ENCODE data around the gene ANO9.
"Not testable (repeated sequence)": the region's sequence is repeated elsewhere in the genome, so short reads cannot be mapped to it uniquely, and the experiment has no call there.

The ANO9 gene

DNA sequence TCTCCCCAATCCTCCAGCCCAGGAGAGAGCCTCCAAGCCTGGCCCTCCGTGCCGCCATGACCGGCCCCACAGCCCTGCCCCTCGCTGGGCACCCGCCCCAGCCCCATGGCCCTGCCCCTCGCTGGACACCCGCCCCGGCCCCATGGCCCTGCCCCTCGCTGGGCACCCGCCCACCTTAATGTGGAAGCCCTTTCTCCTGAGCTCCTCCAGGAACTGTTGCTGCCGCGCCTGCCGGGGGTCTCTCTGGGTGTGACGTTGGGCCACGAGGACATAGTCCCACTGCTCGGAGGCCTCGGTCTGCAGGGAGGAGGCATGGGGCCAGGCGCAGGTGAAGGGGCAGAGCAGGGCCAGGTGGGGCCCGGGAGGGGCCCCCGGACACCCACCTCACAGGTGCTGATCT, 8.2 kb downstream of the ANO9 start:
- DNase-seq, result no peak

- DNase-seq, result no peak
These were observed 8.7 kb downstream of the ANO9 start for GRCh38 chr11:433111-433510.

DNA sequence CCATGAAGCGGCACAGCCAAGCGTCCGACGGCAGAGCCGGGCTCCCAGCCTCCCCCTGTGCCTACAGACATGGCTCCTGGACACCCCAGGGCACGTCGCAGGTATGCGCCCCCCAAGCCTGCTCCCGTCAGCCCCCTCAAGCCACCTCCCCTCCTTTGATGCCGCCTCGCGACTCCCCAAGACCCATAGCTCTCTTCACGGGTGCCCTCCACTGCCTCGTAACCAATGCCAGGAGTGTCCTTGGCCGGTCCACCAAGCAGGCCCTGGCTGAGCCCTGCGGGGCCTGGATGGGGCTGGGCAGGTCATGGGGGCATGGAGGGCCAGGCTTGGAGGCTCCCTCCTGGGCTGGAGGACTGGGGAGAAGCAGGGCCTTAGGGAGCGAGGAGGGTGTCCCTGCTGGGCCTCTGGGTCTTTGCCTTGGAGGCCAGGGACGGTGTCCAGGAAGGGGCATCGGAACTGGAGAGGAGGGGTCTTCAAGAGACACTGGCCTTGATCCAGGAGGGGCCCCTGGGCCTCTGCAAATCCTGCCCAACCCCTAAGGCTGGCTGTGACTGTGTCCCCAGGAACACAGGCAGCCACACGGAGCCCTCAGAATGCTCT, 9.2 kb downstream of the ANO9 start:
- no peak for DNase-seq

- no peak for DNase-seq
These were observed 9.9 kb downstream of the ANO9 start for GRCh38 chr11:431921-432320.

- DNase-seq, result no peak
These were observed 11.8 kb downstream of the ANO9 start for GRCh38 chr11:429931-430456.

- no peak for DNase-seq
These were observed 12.4 kb downstream of the ANO9 start for GRCh38 chr11:429391-429790.

DNA sequence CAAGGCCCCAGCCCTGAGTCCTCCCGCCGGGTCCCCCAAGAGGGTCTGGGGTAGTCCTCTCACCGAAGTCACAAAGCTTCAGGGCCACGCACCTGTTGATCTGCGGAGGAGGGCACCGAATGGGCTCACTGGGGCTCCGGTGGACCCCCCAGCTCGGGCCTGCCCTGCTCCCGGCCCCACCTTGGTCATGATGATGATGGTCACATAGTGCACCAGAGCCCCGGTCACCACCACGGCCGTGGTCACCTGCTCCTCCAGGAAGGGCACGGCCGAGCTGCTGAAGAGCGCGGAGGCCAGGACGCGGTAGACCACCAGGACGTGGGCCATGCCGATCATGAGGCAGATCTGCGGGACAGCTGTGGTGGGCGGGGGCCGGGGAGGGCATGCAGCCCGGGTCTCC, 13.5 kb downstream of the ANO9 start:
- DNase-seq, result no peak

GRCh38 chr11:426851-427250, 15.0 kb downstream of the ANO9 start:
- no peak for DNase-seq

DNA sequence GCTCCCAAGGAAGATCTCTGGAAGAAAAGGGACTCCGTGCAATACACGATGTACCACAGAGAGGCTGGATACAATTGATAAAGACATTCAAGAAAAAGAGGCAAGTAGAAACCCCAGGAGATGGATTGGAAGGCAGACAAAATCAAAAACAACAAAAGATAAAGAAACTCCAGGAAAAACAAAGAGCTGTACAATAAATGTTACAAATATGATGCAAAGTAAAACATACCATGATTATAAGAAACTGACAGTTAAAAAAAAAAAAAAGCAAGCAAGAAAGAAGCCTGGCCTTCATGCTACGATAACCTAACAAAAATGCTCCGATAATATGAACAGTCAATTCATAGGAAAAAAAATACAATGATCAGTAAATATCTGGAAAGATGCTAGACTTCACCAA, 16.5 kb downstream of the ANO9 start:
- DNase-seq, result no peak

- not testable (repeated sequence) for DNase-seq
These were observed 17.0 kb downstream of the ANO9 start for GRCh38 chr11:424766-425165.

DNA sequence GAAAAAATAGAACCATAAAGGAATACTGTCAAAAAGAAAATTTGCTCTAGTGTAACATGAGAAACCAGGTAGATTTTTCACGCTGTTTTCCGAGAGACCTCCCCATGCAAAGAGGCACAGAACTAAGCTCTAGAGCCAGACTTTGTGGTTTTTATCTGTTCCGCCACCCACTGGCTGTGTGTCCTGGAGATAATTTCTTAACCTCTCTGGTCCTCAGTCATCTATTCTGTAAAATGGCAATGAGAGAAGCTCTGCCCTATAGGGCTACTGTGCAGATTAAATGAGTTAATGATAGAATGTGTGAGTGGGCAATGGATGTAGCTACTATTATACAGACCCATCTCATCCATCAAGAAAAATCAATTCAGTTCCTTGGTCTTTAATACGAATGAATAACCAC, 17.6 kb downstream of the ANO9 start:
- no peak for DNase-seq

DNA sequence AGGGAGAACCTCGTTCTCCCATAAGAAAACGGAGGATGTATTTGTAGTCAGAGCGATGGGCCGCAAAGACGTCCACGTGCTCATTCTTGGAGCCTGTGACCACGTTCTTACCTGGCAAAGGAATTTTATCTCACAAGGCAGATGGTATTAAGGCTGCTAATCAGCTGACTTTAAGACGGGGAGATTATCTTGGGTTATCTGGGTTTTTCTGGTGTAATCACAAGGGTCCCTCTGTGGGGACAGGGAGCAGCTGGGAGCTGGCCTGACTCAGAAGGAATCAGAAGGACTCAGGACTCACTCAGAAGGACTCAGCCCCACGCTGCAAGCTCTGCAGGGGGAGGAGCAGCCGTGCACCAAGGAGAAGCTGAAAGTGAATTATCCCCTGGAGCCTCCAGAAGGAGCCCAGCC, 19.6 kb downstream of the ANO9 start:
- DNase-seq, result no peak

- DNase-seq, result no peak
These were observed 20.9 kb downstream of the ANO9 start for GRCh38 chr11:420911-421321.

DNA sequence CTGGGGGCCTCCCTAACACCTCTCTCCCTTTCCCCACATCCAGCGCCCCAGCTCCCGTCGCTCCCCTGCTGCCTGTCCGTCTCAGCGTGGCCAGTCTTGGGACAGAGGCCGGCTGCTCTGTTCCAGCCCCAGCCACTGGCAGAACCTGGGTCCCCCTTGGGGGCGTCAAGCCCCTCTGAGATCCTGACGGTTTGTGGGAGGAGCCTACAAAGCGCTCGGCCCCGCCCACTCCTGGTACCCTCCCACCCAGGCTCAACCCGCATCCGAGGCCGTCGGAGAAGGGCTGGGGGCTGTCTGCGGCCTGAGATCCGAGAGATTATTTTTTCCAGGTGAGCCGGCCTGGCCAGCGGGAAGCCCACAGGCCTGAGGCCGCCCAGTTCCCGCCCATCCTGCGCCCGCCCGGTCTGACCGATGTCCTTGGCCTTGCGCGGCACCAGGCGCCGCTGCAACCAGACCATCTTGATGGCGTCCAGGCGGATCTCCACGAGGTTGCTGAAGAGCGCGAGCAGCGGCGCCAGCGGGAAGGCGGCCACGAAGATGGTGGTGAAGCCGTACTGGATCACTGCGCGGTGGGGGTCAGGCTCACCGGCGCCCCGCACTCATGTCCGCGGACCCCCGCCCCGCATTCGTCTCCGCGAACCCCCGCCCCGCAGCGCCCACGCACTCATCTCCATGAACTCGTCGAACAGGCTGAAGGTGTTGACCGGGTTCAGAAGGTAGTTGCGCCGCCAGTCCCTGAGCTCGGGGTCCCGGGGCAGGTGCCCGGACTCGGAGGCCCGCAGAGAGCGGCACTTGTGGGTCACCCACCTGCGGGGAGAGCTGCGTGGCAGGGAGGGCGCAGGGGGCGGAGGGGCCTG, 21.5 kb downstream of the ANO9 start:
- DNase-seq, result no peak

GRCh38 chr11:419248-420005, 22.4 kb downstream of the ANO9 start:
- no peak for DNase-seq

DNA sequence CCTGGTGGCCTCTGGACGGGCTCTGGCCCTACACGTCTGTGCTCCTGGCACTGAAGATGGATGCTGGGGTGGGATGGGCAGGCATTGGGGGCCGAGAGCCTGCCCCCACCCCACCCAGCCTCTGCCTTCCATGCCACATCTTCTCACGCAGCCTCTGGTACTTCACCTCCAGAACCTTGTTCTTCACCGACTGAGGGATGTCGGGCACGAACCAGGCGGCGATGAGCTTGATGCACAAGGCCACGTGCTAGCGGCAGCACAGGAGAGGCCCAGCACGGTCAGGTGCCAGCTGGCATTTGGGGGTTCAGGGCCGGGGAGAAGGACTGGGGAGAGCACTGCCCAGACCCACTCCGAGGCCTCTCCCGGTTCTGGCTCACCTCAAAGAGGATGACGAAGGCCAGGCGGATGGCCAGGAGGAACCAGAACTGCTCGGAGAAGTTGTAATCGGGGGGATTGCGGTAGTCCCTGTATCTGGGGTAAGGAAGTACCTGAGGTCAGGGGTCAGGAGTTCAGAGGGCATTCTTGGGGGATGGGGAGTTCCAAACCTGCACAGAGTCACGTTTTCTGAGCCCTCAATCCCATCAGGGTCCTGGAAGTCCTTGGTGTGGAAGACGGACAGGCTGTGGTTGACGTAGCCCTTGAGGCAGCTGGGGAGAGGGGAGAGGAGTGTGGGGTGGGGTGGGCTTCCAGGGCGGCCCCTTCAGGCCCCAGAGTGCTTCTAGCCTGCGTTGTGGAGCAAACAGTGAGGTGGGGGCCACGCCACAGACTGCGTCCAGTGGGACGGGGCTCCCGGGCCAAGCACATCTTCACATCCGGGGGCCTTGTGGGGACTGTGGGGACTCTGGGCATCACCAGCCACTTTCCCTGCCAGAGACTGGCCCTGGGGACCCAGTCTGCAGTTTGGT, 23.2 kb downstream of the ANO9 start:
- no peak for DNase-seq

GRCh38 chr11:417652-418342, 24.0 kb downstream of the ANO9 start:
- no peak for DNase-seq

- no peak for DNase-seq
These were observed 24.8 kb downstream of the ANO9 start for GRCh38 chr11:416757-417621.

- DNase-seq, result no peak
These were observed 25.6 kb downstream of the ANO9 start for GRCh38 chr11:416051-416756.

- DNase-seq, result no peak
These were observed 26.2 kb downstream of the ANO9 start for GRCh38 chr11:415640-416041.

Data from fibroblast of skin of right biceps (primary cell).